NT2/D1 (cell line): ENCODE data around the gene RPS5.

Experiments used
- SUZ12 ChIP-seq: IDR thresholded peaks from 2 replicates; pipeline ENCODE4 v1.6.1; 2011; ENCODE audit not compliant: insufficient read length, insufficient read depth; ENCODE audit errors: extremely low read depth
- YY1 ChIP-seq: IDR thresholded peaks from 2 replicates; pipeline ENCODE4 v1.6.1; 2011; ENCODE audit not compliant: insufficient read length, insufficient read depth
- ZNF274 ChIP-seq: IDR thresholded peaks from 2 replicates; pipeline ENCODE4 v1.6.1; 2011; ENCODE audit warnings: mild to moderate bottlenecking, low read depth, low read length

GRCh38 chr19:58355215-58355796 is 31.8 kb upstream of the RPS5 start:
- TF ChIP-seq SUZ12: no peak
- TF ChIP-seq YY1: no peak
- no peak for TF ChIP-seq ZNF274
